ENCODE measurements around the gene SLC7A6OS. TPM values are rescaled to one million over a fixed set of nuclear protein-coding genes. Genes with fewer than 3 reads are reported as not detected.
A peak's percentile ranks its signal among the peaks of the same experiment; 100 is the strongest.

The SLC7A6OS gene
- total RNA-seq, 2 donors from 2014 or later: 13.9 to 15.4 TPM

- peak; percentile 70 for ATAC-seq
- DNase-seq: no peak
- intact Hi-C loops (cut with DNase I, micrococcal nuclease): no loop called here
Measured at GRCh38 chr16:68286153-68287074, 24.3 kb downstream of the SLC7A6OS start.

- intact Hi-C loops (cut with DNase I, micrococcal nuclease): no loop called here
- ATAC-seq: no peak
- DNase-seq: no peak
Measured at GRCh38 chr16:68285683-68286082, 25.1 kb downstream of the SLC7A6OS start.

GRCh38 chr16:68284847-68285246 is 25.9 kb downstream of the SLC7A6OS start:
- ATAC-seq (no peak), DNase-seq (no peak)
- intact Hi-C loops (cut with DNase I, micrococcal nuclease): no loop called here

GRCh38 chr16:68283801-68284598 is 26.7 kb downstream of the SLC7A6OS start:
- no peak for ATAC-seq
- intact Hi-C loops (cut with DNase I, micrococcal nuclease): no loop called here
- DNase-seq: no peak

GRCh38 chr16:68283346-68283745 is 27.4 kb downstream of the SLC7A6OS start:
- DNase-seq (no peak), ATAC-seq (no peak)
- intact Hi-C loops (cut with DNase I, micrococcal nuclease): no loop called here

GRCh38 chr16:68282064-68282452 is 28.7 kb downstream of the SLC7A6OS start:
- intact Hi-C loops (cut with DNase I, micrococcal nuclease): no loop called here
- no peak for DNase-seq
- no peak for ATAC-seq

- ATAC-seq: peak; percentile 41
- DNase-seq: no peak
- intact Hi-C loops (cut with DNase I, micrococcal nuclease): no loop called here
Measured at GRCh38 chr16:68281368-68282063, 29.2 kb downstream of the SLC7A6OS start.

- ATAC-seq: peak; percentile 77
Measured at GRCh38 chr16:68279726-68280558, 30.8 kb downstream of the SLC7A6OS start.

GRCh38 chr16:68276223-68276622 is 34.5 kb downstream of the SLC7A6OS start:
- ATAC-seq (no peak), DNase-seq (no peak)
- intact Hi-C loops (cut with DNase I, micrococcal nuclease): no loop called here

More at GRCh38 chr16:68279726-68280558, 30.8 kb downstream of the SLC7A6OS start:
- DNase-seq: no peak
- intact Hi-C loops (cut with DNase I, micrococcal nuclease): no loop called here

- DNase-seq (no peak), ATAC-seq (no peak)
- intact Hi-C loops (cut with DNase I, micrococcal nuclease): no loop called here
Measured at GRCh38 chr16:68275611-68276191, 35.0 kb downstream of the SLC7A6OS start.

- intact Hi-C loops (cut with DNase I, micrococcal nuclease): no loop called here
- no peak for DNase-seq
- no peak for ATAC-seq
Measured at GRCh38 chr16:68274441-68274840, 36.3 kb downstream of the SLC7A6OS start.

GRCh38 chr16:68273896-68274295 is 36.9 kb downstream of the SLC7A6OS start:
- intact Hi-C loops (cut with DNase I, micrococcal nuclease): no loop called here
- no peak for DNase-seq
- no peak for ATAC-seq

- intact Hi-C loops (cut with DNase I, micrococcal nuclease): no loop called here
- DNase-seq (no peak), ATAC-seq (no peak)
Measured at GRCh38 chr16:68273459-68273858, 37.3 kb downstream of the SLC7A6OS start.

- intact Hi-C loops (cut with DNase I, micrococcal nuclease): no loop called here
- DNase-seq (peak in 1 of 2 donors; percentile 61), ATAC-seq (peak; percentile 71)
Measured at GRCh38 chr16:68272507-68273209, 38.1 kb downstream of the SLC7A6OS start.

- no peak for ATAC-seq
- intact Hi-C loops (cut with DNase I, micrococcal nuclease): no loop called here
- DNase-seq: no peak
Measured at GRCh38 chr16:68270353-68270752, 40.4 kb downstream of the SLC7A6OS start.

- intact Hi-C loops (cut with DNase I, micrococcal nuclease): no loop called here
Measured at GRCh38 chr16:68269793-68270192, 41.0 kb downstream of the SLC7A6OS start.

GRCh38 chr16:68267612-68268405 is 42.9 kb downstream of the SLC7A6OS start:
- DNase-seq (peak in 1 of 2 donors; percentile 42), ATAC-seq (no peak)
- intact Hi-C loops (cut with DNase I, micrococcal nuclease): no loop called here

More at GRCh38 chr16:68269793-68270192, 41.0 kb downstream of the SLC7A6OS start:
- DNase-seq (no peak), ATAC-seq (no peak)
